Suppressor macrophage (primary cell): Measurements from ENCODE around the gene CHD6.

Source experiments
- DNase-seq, 4 experiments: peaks; one replicate each; pipeline ENCODE4 v3.0.0-alpha.2; 2020 to 2022

The CHD6 gene

GRCh38 chr20:41364967-41365765 is 253.0 kb downstream of the CHD6 start:
- no peak for DNase-seq

DNA sequence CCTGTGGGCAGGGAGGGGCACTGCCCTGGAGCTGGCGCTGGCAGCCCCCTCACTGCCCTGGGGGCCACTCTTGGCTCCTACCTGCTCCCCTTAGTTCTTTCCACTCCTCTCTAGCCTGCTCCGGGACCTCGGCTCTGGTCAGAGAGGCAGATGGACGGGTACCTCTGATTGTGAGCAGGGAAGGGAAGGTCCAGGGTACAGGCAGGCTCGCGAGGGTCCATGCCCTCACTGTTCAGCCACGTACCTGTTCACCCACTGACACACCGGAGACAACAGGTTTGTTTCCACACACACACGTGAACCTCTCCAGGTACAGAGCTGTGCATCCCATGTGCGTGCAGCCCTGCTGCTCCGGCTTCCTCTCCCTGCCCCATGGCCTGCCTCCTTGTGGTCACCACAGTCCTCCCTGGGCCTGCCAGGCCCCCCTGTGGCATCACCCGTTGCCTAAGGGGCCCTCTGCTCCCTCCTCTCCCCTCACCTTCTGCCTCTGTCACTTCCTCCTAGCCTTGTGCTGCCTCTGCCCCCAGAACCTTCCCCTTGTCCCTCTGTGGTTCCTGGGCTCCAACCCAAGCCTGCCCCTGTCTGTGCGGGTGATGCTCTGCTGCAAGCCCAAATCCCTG is 253.8 kb downstream of the CHD6 start:
- no peak for DNase-seq

GRCh38 chr20:41363601-41364000 is 254.6 kb downstream of the CHD6 start:
- DNase-seq = no peak

- DNase-seq = no peak
Measured at GRCh38 chr20:41362748-41363140, 255.4 kb downstream of the CHD6 start.

DNA sequence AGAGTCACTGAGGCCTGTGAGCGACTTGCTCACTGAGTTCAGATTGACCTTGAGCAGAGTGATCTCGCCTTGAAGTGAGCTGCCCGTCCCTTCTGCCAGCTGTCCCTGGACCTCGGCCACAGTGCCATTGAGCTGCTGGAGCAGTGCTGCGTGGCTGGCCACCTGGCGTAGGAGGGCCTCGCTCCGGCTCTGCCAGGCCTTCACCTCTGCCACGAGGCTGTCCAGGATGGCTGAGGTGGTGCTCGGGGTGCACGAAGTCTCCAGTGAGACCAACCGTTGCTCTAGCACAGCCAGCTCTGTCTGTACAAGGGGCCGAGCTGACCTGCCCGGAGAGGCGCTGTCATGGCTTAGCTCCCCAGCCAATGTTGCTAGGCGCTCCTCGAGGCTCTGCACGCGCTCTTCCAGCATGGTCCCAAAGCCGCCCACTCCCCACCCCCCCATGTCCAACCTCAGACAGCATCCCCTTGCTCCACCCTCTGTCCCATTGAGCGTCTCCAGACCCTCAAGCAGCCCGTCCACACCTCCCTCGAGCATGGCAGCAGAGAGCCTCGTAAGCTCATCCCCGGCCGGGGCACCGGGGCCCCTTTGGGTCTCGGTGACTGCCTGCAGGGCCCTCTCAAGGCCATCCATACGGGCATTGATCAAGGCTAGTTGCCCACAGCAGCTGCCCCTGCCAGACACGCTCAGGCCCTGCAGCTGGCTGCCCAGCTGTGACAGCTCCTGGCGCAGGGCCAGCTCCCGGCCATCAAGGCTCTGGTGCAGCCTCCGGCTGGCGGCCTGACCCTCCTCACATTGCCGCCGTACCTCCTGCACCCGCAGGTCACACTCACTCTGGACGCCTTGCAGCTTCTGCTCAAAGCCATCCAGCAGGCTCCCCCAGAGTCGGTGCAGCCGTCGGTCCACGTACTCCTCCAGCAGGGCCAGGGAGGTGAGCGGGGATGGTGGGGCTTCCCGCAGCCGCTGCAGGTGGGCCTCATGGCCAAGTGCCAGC is 256.1 kb downstream of the CHD6 start:
- no peak for DNase-seq

DNA sequence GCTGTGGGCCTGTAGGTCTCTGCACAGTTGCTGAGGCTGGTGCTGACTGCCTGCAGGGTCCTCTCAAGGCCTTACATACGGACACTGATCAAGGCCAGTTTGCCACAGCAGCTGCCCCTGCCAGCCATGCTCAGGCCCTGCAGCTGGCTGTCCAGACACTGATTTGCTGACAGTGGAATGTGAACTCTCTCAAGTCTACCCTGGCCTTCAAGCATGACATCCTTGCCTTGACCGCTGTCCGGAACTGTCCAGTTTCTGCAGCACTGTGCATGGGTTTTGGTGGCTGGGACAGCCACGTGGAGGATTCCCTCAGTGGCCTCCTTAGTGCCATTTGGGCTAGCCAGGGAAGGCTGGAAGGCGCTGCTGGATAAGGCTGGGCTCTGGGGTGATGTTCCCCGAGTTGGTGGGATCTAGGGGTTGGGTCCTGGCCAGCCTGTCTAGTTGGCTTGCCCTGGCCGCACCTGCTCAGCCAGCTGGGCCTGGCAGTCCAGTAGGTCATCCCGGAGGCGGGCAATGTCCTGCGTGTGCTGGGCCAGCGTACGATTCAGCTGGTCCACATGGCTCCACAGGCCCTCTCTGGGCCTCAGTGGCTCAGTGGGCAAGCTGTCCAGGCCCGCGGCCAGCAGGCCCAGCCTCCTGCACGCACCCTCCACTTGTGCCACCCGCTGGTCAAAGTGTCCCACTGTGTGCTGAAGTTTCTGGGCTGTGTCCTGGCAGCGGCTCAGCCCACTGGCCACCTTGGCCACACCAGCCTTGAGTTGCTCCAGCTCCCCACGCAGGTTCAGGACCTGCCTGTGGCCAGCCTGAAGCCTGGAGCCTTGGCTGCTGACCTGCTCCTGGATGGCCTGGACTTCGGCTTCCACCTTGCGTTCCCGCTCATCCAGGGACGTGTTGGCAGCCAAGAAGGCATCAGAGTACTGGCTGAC is 257.1 kb downstream of the CHD6 start:
- no peak for DNase-seq

DNA sequence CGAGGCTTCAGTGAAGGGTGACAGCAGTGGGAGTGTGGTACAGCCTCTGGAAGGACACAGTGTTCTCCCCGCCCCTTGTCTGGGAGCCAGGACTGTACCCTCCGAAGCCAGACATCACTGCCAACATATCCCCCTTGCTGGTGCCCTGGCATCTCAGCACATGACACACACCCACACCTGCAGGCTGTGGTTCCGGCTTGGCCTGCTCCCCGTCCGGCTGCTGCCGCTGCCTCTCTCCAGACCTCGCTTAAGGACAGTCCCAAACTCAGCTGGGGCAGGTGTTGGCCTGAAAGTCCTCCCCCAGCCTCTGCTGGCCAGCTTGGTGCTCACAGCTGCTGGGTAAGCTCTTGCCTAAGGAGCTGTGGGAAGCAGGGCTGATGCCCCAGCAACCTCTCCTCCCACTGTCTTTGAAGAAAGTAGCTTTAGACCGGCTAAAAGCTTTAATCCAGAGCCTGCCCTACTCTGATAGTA is 258.6 kb downstream of the CHD6 start:
- DNase-seq = no peak

DNA sequence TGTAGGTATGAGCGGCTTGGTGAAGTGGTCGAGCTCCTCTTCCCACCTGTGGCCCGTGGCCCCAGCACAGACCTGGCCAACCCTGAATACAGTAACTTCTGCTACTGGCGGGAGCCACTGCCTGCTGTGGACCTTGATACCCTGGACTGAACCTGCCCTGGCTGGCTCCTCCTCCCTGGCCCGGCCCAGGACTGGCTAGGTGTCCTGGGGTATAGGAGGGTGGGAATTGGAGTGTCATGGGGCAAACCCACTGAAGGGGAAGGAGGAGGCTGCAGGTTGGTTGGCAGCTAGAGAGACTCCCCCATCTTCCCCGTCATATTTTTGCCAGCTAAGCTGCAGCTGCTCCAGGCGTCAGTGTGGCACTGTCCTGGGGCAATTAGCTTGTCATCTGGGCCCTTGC is 259.5 kb downstream of the CHD6 start:
- DNase-seq = no peak

DNA sequence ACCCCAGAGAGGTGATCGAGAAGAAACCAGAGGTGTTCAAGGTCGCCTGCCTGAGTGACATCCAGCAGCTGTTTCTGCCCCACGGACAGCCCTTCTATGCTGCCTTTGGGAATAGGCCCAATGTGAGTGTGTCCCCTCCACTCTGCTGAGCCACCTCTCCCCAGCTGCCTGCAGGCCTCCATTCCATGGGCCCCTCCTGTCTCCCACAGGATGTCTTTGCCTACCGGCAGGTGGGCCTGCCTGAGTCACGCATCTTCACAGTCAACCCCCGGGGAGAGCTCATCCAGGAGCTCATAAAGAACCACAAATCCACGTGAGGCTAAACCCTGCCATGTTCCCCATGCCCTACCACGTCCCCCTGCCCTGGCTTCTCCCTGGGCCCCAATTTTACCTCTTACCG is 259.9 kb downstream of the CHD6 start:
- no peak for DNase-seq

DNA sequence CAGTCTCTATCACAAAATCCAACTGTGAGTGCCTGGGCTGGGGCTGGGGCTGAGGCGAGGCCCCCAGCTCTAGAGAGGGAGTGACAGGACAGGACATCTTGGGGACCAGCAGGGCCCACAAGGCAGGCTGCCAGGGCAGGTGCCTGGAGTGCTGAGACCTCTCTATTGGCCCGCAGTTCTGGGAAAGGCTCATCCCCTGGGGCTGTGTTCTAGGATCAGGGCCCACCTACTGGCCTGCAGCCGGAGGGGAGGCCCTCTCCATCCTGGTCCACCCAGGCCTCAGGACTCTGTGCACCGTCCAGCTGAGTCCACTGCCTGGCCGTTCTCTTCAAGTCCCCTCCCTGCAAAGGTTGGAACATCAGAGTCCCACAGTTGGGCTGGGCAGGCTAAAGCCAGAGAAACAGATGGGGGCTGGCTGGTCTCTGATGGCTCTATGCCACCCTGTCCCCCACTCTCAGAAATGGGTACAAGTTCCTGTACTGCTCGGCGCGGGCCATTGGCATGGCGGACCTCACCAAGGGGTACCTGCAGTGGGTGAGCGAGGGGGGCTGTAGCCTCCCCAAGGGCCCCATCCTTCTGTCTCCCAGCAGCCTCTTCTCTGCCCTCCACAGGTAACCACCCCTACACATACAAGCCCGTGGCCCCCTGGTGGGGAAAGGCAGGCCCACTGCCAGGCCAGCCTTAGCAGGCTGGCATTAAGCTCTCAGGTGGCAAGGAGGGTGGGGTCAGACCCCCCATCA is 260.6 kb downstream of the CHD6 start:
- DNase-seq = no peak

DNA sequence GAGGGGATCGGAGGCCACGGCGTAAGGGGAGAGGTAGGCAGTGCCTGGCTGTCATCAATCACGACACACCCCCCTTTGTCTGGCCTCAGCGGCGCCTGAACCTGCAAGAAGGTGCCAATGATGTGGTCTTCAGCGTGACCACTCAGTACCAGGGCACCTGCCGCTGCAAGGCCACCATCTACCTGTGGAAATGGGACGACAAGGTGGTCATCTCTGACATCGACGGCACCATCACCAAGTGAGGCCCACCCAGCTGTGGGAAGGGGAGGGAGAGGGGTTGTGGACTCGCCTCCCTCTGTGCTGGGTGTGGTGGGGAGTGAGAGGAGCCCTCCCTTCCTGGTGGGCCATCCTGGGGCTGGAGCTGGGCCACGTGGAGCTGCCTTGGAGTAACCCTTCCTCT is 261.2 kb downstream of the CHD6 start:
- no peak for DNase-seq

DNA sequence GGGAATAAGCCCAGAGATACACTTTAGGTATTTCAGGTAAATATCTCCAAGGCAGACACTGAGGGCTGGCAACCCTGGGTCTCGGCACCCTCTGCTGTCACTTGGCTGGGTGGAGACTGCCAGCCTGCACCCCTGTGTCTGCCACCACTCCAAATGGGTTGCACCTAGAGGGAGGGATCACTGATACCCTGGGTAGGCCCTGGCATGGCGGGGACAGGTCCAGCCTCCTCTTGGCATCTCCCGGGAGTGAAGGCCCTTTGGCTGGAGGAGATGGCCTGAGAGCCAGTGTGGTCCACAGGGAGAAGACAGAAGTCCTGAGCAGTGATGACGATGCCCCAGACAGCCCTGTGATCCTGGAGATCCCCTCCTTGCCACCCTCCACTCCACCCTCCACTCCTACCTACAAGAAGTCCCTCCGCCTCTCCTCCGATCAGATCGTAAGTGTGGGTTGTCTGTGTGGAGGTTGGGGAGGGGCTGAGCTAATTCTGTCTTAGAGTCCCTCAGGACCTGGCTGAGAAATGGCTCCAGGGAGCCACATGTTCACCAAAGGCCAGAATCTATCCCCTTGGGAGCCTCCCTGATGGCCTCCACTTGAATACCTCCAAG is 262.5 kb downstream of the CHD6 start:
- DNase-seq = no peak

- DNase-seq = no peak
Measured at GRCh38 chr20:41355192-41355591, 263.0 kb downstream of the CHD6 start.

DNA sequence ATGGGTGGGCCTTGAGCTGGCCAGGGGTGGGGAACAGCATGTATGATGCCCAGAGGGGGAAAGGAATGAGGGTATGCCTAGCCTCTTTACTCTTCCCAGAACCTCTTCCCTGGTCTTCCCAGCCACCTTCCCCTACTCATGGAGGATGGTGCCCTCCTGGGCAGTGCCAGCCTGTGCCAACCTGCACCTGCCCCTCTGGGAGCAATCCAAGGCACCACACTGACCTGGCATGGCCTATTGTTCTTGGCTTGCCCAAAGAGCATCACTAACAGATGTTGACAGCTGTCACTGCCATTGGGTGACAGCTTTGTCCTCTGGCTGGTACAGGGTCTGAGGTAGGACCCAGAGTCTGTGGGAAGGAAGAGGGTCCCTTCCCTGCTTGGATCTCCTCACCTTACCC is 264.6 kb downstream of the CHD6 start:
- no peak for DNase-seq

- DNase-seq = no peak
Measured at GRCh38 chr20:41352666-41353065, 265.5 kb downstream of the CHD6 start.

- no peak for DNase-seq
Measured at GRCh38 chr20:41352106-41352505, 266.1 kb downstream of the CHD6 start.
